Measurements from ENCODE around the gene EPC1.

Gene EPC1

GRCh38 chr10:32307609-32308008 is 39.3 kb downstream of the EPC1 start:
- Histone ChIP-seq H3K27me3 (ENCODE audit: control insufficient read depth in 3 of 3, insufficient read depth in 3 of 3, low read depth in 1 of 3, low read length in 3 of 3) (no peaks in the 10 kb centered on the region), H3K4me1 (ENCODE audit: control insufficient read depth in 2 of 2, insufficient read depth in 1 of 2, low read depth in 1 of 2, low read length in 2 of 2) (no peaks in the 10 kb centered on the region), H3K27ac (replicated peaks; ENCODE audit: low read length) (no peak overlapping the region), H3K4me3 (ENCODE audit: low read length in 2 of 2) (no peak overlapping the region), H3K4ac (ENCODE audit: low read length) (no peak overlapping the region), H4K8ac (ENCODE audit: low read depth, low read length) (no peak overlapping the region), H2BK15ac (ENCODE audit: low read length) (no peak overlapping the region), H2BK120ac (ENCODE audit: low read depth, low read length) (no peak overlapping the region), H2BK12ac (ENCODE audit: low read length) (no peak overlapping the region), H3K4me2 (ENCODE audit: insufficient read depth, low read length, poor library complexity, severe bottlenecking) (no peak overlapping the region), H2AFZ (ENCODE audit: low read length) (no peak overlapping the region), H3K23ac (ENCODE audit: low read depth, low read length, poor library complexity) (no peak overlapping the region), H2AK5ac (ENCODE audit: low read depth, low read length) (no peak overlapping the region), H3K18ac (ENCODE audit: low read length) (no peak overlapping the region), H3K14ac (ENCODE audit: low read length) (no peak overlapping the region), H4K91ac (ENCODE audit: low read depth, low read length, poor library complexity) (no peak overlapping the region), H3K36me3 (replicated peaks in 1 of 2; ENCODE audit: control insufficient read depth in 2 of 2, insufficient read depth in 2 of 2, low read length in 2 of 2) (peaks cover 4 to 73% of the 10 kb centered on the region in 2 donors), H3K9me3 (replicated peaks in 1 of 2; ENCODE audit: control insufficient read depth in 2 of 2, insufficient read depth in 1 of 2, low read depth in 1 of 2, low read length in 2 of 2) (peaks cover 0 to 15% of the 10 kb centered on the region in 2 donors), H3K9ac (ENCODE audit: low read depth, low read length, poor library complexity) (no peak overlapping the region), H2BK5ac (ENCODE audit: low read length) (no peak overlapping the region), H3K79me1 (ENCODE audit: low read depth, low read length) (peaks cover 4% of the 10 kb centered on the region)
- no CpG with 5 or more reads among the region's 3 CpGs for WGBS, 2 donors (ENCODE audit: extremely low coverage in 2 of 2, insufficient read length in 2 of 2, insufficient replicate concordance in 1 of 2)
- no peak for DNase-seq (ENCODE audit: low spot score)

- H3K4ac ChIP-seq (ENCODE audit: low read length) = no peak overlapping the region
- H3K27ac ChIP-seq (replicated peaks; ENCODE audit: low read length) = no peak overlapping the region
- H3K4me1 ChIP-seq (ENCODE audit: control insufficient read depth in 2 of 2, insufficient read depth in 1 of 2, low read depth in 1 of 2, low read length in 2 of 2) = no peaks in the 10 kb centered on the region
- no peak overlapping the region for H4K91ac ChIP-seq (ENCODE audit: low read depth, low read length, poor library complexity)
- peaks cover 6% of the 10 kb centered on the region for H3K79me1 ChIP-seq (ENCODE audit: low read depth, low read length)
- no peak overlapping the region for H4K8ac ChIP-seq (ENCODE audit: low read depth, low read length)
- no peak overlapping the region for H3K18ac ChIP-seq (ENCODE audit: low read length)
- H2AK5ac ChIP-seq (ENCODE audit: low read depth, low read length) = no peak overlapping the region
- H2AFZ ChIP-seq (ENCODE audit: low read length) = no peak overlapping the region
- H2BK120ac ChIP-seq (ENCODE audit: low read depth, low read length) = no peak overlapping the region
- H3K27me3 ChIP-seq (ENCODE audit: control insufficient read depth in 3 of 3, insufficient read depth in 3 of 3, low read depth in 1 of 3, low read length in 3 of 3) = no peaks in the 10 kb centered on the region
- H2BK15ac ChIP-seq (ENCODE audit: low read length) = no peak overlapping the region
- H3K4me2 ChIP-seq (ENCODE audit: insufficient read depth, low read length, poor library complexity, severe bottlenecking) = no peak overlapping the region
- no peak overlapping the region for H3K9ac ChIP-seq (ENCODE audit: low read depth, low read length, poor library complexity)
- H3K14ac ChIP-seq (ENCODE audit: low read length) = no peak overlapping the region
- no peak overlapping the region for H2BK12ac ChIP-seq (ENCODE audit: low read length)
- H3K9me3 ChIP-seq (replicated peaks in 1 of 2; ENCODE audit: control insufficient read depth in 2 of 2, insufficient read depth in 1 of 2, low read depth in 1 of 2, low read length in 2 of 2) = peaks cover 0 to 4% of the 10 kb centered on the region in 2 donors
- no CpG with 5 or more reads among the region's 7 CpGs for WGBS, 2 donors (ENCODE audit: extremely low coverage in 2 of 2, insufficient read length in 2 of 2, insufficient replicate concordance in 1 of 2)
- no peak overlapping the region for H2BK5ac ChIP-seq (ENCODE audit: low read length)
- H3K36me3 ChIP-seq (replicated peaks in 1 of 2; ENCODE audit: control insufficient read depth in 2 of 2, insufficient read depth in 2 of 2, low read length in 2 of 2) = peaks cover 3 to 65% of the 10 kb centered on the region in 2 donors
- no peak for DNase-seq (ENCODE audit: low spot score)
- H3K4me3 ChIP-seq (ENCODE audit: low read length in 2 of 2) = no peak overlapping the region
- no peak overlapping the region for H3K23ac ChIP-seq (ENCODE audit: low read depth, low read length, poor library complexity)
Observed at GRCh38 chr10:32299354-32299980, 47.5 kb downstream of the EPC1 start.

GRCh38 chr10:32298075-32298812 is 48.7 kb downstream of the EPC1 start:
- H3K18ac ChIP-seq (ENCODE audit: low read length) = no peak overlapping the region
- H2BK12ac ChIP-seq (ENCODE audit: low read length) = no peak overlapping the region
- WGBS, 2 donors (ENCODE audit: extremely low coverage in 2 of 2, insufficient read length in 2 of 2, insufficient replicate concordance in 1 of 2) = no CpG with 5 or more reads among the region's 11 CpGs
- no peak overlapping the region for H4K91ac ChIP-seq (ENCODE audit: low read depth, low read length, poor library complexity)
- H3K27me3 ChIP-seq (ENCODE audit: control insufficient read depth in 3 of 3, insufficient read depth in 3 of 3, low read depth in 1 of 3, low read length in 3 of 3) = no peaks in the 10 kb centered on the region
- no peak overlapping the region for H3K9ac ChIP-seq (ENCODE audit: low read depth, low read length, poor library complexity)
- no peak overlapping the region for H2BK15ac ChIP-seq (ENCODE audit: low read length)
- no peak overlapping the region for H2BK5ac ChIP-seq (ENCODE audit: low read length)
- H2AFZ ChIP-seq (ENCODE audit: low read length) = no peak overlapping the region
- DNase-seq (ENCODE audit: low spot score) = no peak
- H2BK120ac ChIP-seq (ENCODE audit: low read depth, low read length) = no peak overlapping the region
- H3K36me3 ChIP-seq (replicated peaks in 1 of 2; ENCODE audit: control insufficient read depth in 2 of 2, insufficient read depth in 2 of 2, low read length in 2 of 2) = peaks cover 0 to 65% of the 10 kb centered on the region in 2 donors
- peaks cover 4% of the 10 kb centered on the region for H3K79me1 ChIP-seq (ENCODE audit: low read depth, low read length)
- no peak overlapping the region for H3K4me3 ChIP-seq (ENCODE audit: low read length in 2 of 2)
- H3K14ac ChIP-seq (ENCODE audit: low read length) = no peak overlapping the region
- no peak overlapping the region for H4K8ac ChIP-seq (ENCODE audit: low read depth, low read length)
- H3K4me2 ChIP-seq (ENCODE audit: insufficient read depth, low read length, poor library complexity, severe bottlenecking) = no peak overlapping the region
- H2AK5ac ChIP-seq (ENCODE audit: low read depth, low read length) = no peak overlapping the region
- no peak overlapping the region for H3K4ac ChIP-seq (ENCODE audit: low read length)
- H3K23ac ChIP-seq (ENCODE audit: low read depth, low read length, poor library complexity) = no peak overlapping the region
- no peaks in the 10 kb centered on the region for H3K9me3 ChIP-seq (replicated peaks in 1 of 2; ENCODE audit: control insufficient read depth in 2 of 2, insufficient read depth in 1 of 2, low read depth in 1 of 2, low read length in 2 of 2)
- no peaks in the 10 kb centered on the region for H3K4me1 ChIP-seq (ENCODE audit: control insufficient read depth in 2 of 2, insufficient read depth in 1 of 2, low read depth in 1 of 2, low read length in 2 of 2)
- no peak overlapping the region for H3K27ac ChIP-seq (replicated peaks; ENCODE audit: low read length)

- Histone ChIP-seq H3K9me3 (replicated peaks in 1 of 2; ENCODE audit: control insufficient read depth in 2 of 2, insufficient read depth in 1 of 2, low read depth in 1 of 2, low read length in 2 of 2) (no peaks in the 10 kb centered on the region), H3K9ac (ENCODE audit: low read depth, low read length, poor library complexity) (no peak overlapping the region), H4K91ac (ENCODE audit: low read depth, low read length, poor library complexity) (no peak overlapping the region), H2AFZ (ENCODE audit: low read length) (no peak overlapping the region), H2AK5ac (ENCODE audit: low read depth, low read length) (no peak overlapping the region), H2BK120ac (ENCODE audit: low read depth, low read length) (no peak overlapping the region), H4K8ac (ENCODE audit: low read depth, low read length) (peak overlapping the region; percentile 17), H3K4me2 (ENCODE audit: insufficient read depth, low read length, poor library complexity, severe bottlenecking) (no peak overlapping the region), H3K23ac (ENCODE audit: low read depth, low read length, poor library complexity) (no peak overlapping the region), H2BK15ac (ENCODE audit: low read length) (no peak overlapping the region), H3K27me3 (ENCODE audit: control insufficient read depth in 3 of 3, insufficient read depth in 3 of 3, low read depth in 1 of 3, low read length in 3 of 3) (no peaks in the 10 kb centered on the region), H2BK12ac (ENCODE audit: low read length) (no peak overlapping the region), H3K4me1 (ENCODE audit: control insufficient read depth in 2 of 2, insufficient read depth in 1 of 2, low read depth in 1 of 2, low read length in 2 of 2) (no peaks in the 10 kb centered on the region), H3K79me1 (ENCODE audit: low read depth, low read length) (peaks cover 4% of the 10 kb centered on the region), H3K27ac (replicated peaks; ENCODE audit: low read length) (no peak overlapping the region), H3K4me3 (ENCODE audit: low read length in 2 of 2) (no peak overlapping the region), H3K14ac (ENCODE audit: low read length) (no peak overlapping the region), H2BK5ac (ENCODE audit: low read length) (no peak overlapping the region), H3K18ac (ENCODE audit: low read length) (no peak overlapping the region), H3K4ac (ENCODE audit: low read length) (no peak overlapping the region), H3K36me3 (replicated peaks in 1 of 2; ENCODE audit: control insufficient read depth in 2 of 2, insufficient read depth in 2 of 2, low read length in 2 of 2) (peaks cover 0 to 77% of the 10 kb centered on the region in 2 donors)
- no peak for DNase-seq (ENCODE audit: low spot score)
- no CpG with 5 or more reads among the region's 2 CpGs for WGBS, 2 donors (ENCODE audit: extremely low coverage in 2 of 2, insufficient read length in 2 of 2, insufficient replicate concordance in 1 of 2)
Observed at GRCh38 chr10:32295027-32295426, 51.9 kb downstream of the EPC1 start.

Measured in neuronal stem cell (in vitro differentiated cells).